T-helper 9 cell (primary cell): Measurements from ENCODE around the gene PANK2.
"Not testable (repeated sequence)": the region's sequence is repeated elsewhere in the genome, so short reads cannot be mapped to it uniquely, and the experiment has no call there.

ENCODE experiments used
- DNase-seq: peaks from one replicate; pipeline ENCODE4 v3.0.0-alpha.2; 2020
- total RNA-seq, 2 donors: gene quantifications; one replicate each; lab custom pipeline; 2026; lab: John Stamatoyannopoulos, UW

Gene PANK2
- total RNA-seq = 74.3 to 120 reads per million in 2 donors

GRCh38 chr20:3888622-3889488 lies at the start of gene PANK2:
PANK2 (plus strand) TSS chr20:3889387.
- DNase-seq = peak; percentile 94

- not testable (repeated sequence) for DNase-seq
Measured at GRCh38 chr20:3840201-3840600, 49.0 kb upstream of the PANK2 start.

GRCh38 chr20:3842348-3842930 lies 46.7 kb upstream of the PANK2 start:
- no peak for DNase-seq

GRCh38 chr20:3843490-3843889 lies 45.7 kb upstream of the PANK2 start:
- no peak for DNase-seq

- DNase-seq = not testable (repeated sequence)
Measured at GRCh38 chr20:3843990-3844619, 45.1 kb upstream of the PANK2 start.

GRCh38 chr20:3846378-3846739 lies 42.8 kb upstream of the PANK2 start:
- DNase-seq = no peak

- peak; percentile 77 for DNase-seq
Measured at GRCh38 chr20:3846740-3847428, 42.3 kb upstream of the PANK2 start, which contains the start of gene MAVS. MAVS (plus strand) TSS chr20:3846834; CDS start chr20:3854625, 7,791 bp downstream.

- DNase-seq = no peak
Measured at GRCh38 chr20:3847429-3847940, 41.7 kb upstream of the PANK2 start.

- DNase-seq = no peak
Measured at GRCh38 chr20:3848565-3848964, 40.6 kb upstream of the PANK2 start.

- no peak for DNase-seq
Measured at GRCh38 chr20:3854462-3854871, 34.7 kb upstream of the PANK2 start.

- no peak for DNase-seq
Measured at GRCh38 chr20:3857405-3857804, 31.8 kb upstream of the PANK2 start.

- no peak for DNase-seq
Measured at GRCh38 chr20:3858689-3859088, 30.5 kb upstream of the PANK2 start.

- DNase-seq = no peak
Measured at GRCh38 chr20:3861191-3861590, 28.0 kb upstream of the PANK2 start.

- no peak for DNase-seq
Measured at GRCh38 chr20:3862333-3862732, 26.9 kb upstream of the PANK2 start.

- no peak for DNase-seq
Measured at GRCh38 chr20:3863317-3863716, 25.9 kb upstream of the PANK2 start.

GRCh38 chr20:3864518-3864917 lies 24.7 kb upstream of the PANK2 start:
- no peak for DNase-seq

- DNase-seq = no peak
Measured at GRCh38 chr20:3865152-3865886, 23.9 kb upstream of the PANK2 start.

GRCh38 chr20:3865887-3866407 lies 23.2 kb upstream of the PANK2 start:
- DNase-seq = no peak

- DNase-seq = no peak
Measured at GRCh38 chr20:3866464-3866863, 22.7 kb upstream of the PANK2 start.

GRCh38 chr20:3867802-3868201 lies 21.4 kb upstream of the PANK2 start:
- DNase-seq = no peak

GRCh38 chr20:3869839-3870634 lies 19.1 kb upstream of the PANK2 start:
- no peak for DNase-seq
